Fibroblast of lung (primary cell): Measurements from ENCODE around the gene PLEKHA5.

Experiments used
- EZH2 ChIP-seq: IDR thresholded peaks from 2 replicates; pipeline ENCODE4 v1.5.1; 2012; ENCODE audit warnings: low read length, control low read depth, mild to moderate bottlenecking; ENCODE audit errors: missing control alignments
- TF ChIP-seq, protein P1 (sequence below), 2 donors: IDR thresholded peaks in 1 of 2; conservative IDR thresholded peaks in 1 of 2; 1 replicate in 1 of 2; 2 replicates in 1 of 2; pipeline ENCODE4 v1.5.1; 2011 to 2012; ENCODE audit warnings: low read length in 2 of 2, control low read depth in 1 of 2, inconsistent platforms in 1 of 2, low read depth in 1 of 2, mild to moderate bottlenecking in 1 of 2

DNA sequence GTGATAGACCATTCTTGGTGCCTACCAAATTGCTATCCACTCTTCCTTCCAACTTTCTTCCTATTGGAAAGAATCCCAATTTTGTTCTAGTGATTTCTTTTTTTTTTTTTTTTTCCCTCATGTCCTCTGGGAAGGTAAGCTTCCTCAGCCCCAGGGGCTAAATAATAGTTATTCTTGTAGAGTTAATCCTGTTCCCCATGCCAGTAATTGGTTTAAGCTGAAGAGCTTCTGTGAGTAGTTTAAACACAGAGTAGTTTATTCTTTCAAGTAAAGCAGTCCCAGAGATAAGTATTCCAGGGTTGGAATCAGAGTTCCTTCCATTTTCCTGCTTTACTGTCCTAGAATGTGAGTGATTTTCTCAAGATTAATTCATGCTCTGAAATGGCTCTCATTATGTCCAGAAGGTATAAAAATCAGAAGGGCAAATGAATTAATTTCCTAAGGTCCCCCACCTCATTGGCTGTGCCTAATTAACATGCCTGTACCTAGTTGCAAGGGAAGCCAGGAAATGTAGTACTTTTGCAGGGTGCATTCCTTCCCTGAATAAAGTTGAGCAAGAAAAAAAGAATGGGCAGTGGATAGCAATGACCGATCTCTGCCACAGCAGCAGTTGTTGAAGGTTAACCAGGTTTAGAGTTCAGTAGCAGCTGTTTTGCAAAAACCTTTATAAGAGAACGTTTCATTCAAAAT is 97.8 kb downstream of the PLEKHA5 start:
- TF ChIP-seq, protein P1, sequence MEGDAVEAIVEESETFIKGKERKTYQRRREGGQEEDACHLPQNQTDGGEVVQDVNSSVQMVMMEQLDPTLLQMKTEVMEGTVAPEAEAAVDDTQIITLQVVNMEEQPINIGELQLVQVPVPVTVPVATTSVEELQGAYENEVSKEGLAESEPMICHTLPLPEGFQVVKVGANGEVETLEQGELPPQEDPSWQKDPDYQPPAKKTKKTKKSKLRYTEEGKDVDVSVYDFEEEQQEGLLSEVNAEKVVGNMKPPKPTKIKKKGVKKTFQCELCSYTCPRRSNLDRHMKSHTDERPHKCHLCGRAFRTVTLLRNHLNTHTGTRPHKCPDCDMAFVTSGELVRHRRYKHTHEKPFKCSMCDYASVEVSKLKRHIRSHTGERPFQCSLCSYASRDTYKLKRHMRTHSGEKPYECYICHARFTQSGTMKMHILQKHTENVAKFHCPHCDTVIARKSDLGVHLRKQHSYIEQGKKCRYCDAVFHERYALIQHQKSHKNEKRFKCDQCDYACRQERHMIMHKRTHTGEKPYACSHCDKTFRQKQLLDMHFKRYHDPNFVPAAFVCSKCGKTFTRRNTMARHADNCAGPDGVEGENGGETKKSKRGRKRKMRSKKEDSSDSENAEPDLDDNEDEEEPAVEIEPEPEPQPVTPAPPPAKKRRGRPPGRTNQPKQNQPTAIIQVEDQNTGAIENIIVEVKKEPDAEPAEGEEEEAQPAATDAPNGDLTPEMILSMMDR (conservative IDR thresholded peaks at IDR 0.05 in 1 of 2, IDR thresholded peaks at IDR 0.05 in 1 of 2; ENCODE audit: low read depth in 1 of 2, low read length in 2 of 2) = no peak
- no peak for TF ChIP-seq EZH2
